Activated CD4-positive, alpha-beta T cell treated with anti-CD3 and anti-CD28 coated beads, Interleukin-2, amount 10 ng/mL, durations not matched to agents 24 days and 14 days (primary cell): ENCODE data around the gene CDK5RAP1. TPM values are rescaled to one million over a fixed set of nuclear protein-coding genes. Genes with fewer than 3 reads are reported as not detected.
"Not testable (repeated sequence)": the region's sequence is repeated elsewhere in the genome, so short reads cannot be mapped to it uniquely, and the experiment has no call there.

Experiments used
- DNase-seq: peaks from one replicate; pipeline ENCODE4 v3.0.0; 2022
- H3K27ac Mint-ChIP-seq: one replicate; pipeline ENCODE4 v1.8.0; 2022; ENCODE audit warnings: mild to moderate bottlenecking, mixed read lengths
- H3K27me3 Mint-ChIP-seq: one replicate; pipeline ENCODE4 v1.8.0; 2022; ENCODE audit warnings: mixed read lengths
- H3K36me3 Mint-ChIP-seq: one replicate; pipeline ENCODE4 v1.8.0; 2022; ENCODE audit warnings: low read depth, mild to moderate bottlenecking, mixed read lengths
- H3K4me1 Mint-ChIP-seq: one replicate; pipeline ENCODE4 v1.8.0; 2021; ENCODE audit warnings: mixed read lengths
- H3K4me3 Mint-ChIP-seq: one replicate; pipeline ENCODE4 v1.8.0; 2022; ENCODE audit warnings: mild to moderate bottlenecking, moderate library complexity, mixed read lengths
- H3K9me3 Mint-ChIP-seq: one replicate; pipeline ENCODE4 v1.8.0; 2021; ENCODE audit warnings: mixed read lengths
- intact Hi-C: fragments of 100-400 bp; cut with micrococcal nuclease; formaldehyde crosslinking; loops from one replicate; pipeline ENCODE4 v1.15.1; 2023
- total RNA-seq: library from RNA; stranded (reverse); gene quantifications from 2 replicates; pipeline ENCODE4 v1.2.3, GENCODE V29; 2022

Gene CDK5RAP1, protein sequence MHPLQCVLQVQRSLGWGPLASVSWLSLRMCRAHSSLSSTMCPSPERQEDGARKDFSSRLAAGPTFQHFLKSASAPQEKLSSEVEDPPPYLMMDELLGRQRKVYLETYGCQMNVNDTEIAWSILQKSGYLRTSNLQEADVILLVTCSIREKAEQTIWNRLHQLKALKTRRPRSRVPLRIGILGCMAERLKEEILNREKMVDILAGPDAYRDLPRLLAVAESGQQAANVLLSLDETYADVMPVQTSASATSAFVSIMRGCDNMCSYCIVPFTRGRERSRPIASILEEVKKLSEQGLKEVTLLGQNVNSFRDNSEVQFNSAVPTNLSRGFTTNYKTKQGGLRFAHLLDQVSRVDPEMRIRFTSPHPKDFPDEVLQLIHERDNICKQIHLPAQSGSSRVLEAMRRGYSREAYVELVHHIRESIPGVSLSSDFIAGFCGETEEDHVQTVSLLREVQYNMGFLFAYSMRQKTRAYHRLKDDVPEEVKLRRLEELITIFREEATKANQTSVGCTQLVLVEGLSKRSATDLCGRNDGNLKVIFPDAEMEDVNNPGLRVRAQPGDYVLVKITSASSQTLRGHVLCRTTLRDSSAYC
- total RNA-seq = 49.9 and 52.9 TPM in 2 replicates

DNA sequence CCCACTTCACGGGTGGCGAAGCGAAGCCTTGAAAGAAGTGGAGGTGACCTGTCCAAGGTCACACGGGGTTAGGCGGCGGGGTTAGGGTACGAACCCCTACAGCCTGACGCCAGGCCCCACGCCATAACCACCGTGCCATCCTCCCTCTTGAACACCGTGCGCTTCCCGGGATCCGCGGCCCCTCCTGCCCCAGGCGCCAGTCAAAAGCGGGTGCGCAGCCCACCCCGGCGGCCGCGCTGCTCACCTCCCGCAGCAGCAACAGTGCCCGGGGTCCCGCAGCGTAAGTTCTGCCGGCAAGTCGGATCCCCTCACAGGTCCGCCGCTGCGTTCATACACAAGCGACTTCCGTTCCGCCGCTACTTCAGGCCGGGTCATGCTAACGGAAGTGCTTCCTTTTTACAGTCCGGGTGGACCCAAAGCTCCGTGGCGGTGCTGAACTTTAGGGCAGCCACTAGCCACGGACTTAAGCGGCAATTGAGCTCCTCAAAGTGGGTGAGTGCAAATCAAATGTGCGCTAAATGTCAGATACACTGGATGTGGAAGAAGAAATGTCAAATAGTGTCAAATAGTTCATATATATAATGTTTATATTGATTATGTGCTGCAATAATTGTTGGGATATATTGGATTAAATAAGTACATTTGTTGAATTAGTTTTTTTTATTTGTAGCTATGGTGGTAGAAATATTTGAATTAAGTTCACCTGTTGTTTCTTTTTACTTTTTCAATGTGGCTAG, at the start of gene CDK5RAP1:
CDK5RAP1 (minus strand) TSS at position 336 of the 737 bp plus-strand sequence. CDS start 4,455 bp downstream, outside the sequence.
- peak; percentile 96 for DNase-seq
- intact Hi-C loops = loop anchor here (2.0 kb wide), 1 partner anchor 29 kb away; no protein-coding TSS in a partner anchor

DNA sequence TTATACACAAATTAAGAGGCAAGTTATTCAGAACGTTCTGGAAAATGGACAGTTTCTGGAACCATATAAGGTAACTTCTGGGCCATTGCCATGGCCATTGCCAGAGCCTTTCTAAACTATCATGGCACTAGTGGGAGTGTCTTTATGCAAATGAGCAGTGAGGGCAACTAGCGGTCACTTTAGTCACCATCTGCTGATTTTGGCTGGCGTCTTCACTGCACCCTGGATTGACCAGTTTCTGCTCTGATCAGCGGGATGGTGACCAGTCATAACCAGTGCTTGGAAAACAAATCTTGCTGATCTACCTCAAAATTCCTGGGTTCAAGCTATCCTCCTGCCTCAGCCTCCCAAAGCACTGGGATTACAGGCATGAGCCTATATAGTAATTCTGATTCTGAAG, 49.5 kb upstream of the CDK5RAP1 start:
- peaks cover 1% of the 10 kb centered on the region for H3K27me3 Mint-ChIP-seq
- H3K9me3 Mint-ChIP-seq = no peaks in the 10 kb centered on the region
- H3K36me3 Mint-ChIP-seq = no peaks in the 10 kb centered on the region
- H3K27ac Mint-ChIP-seq = no peak overlapping the region
- DNase-seq = no peak
- H3K4me1 Mint-ChIP-seq = peaks cover 4% of the 10 kb centered on the region
- no peak overlapping the region for H3K4me3 Mint-ChIP-seq
- intact Hi-C loops = no loop called here

More for the DNA sequence above, at the start of gene CDK5RAP1:
- Mint-ChIP-seq H3K27me3 (no peaks in the 10 kb centered on the region), H3K4me3 (peak within 1 kb of the TSS; percentile 99), H3K36me3 (peaks cover 8% of the 10 kb centered on the region), H3K27ac (peak within 1 kb of the TSS; percentile 94), H3K9me3 (no peaks in the 10 kb centered on the region), H3K4me1 (peaks cover 25% of the 10 kb centered on the region)

DNA sequence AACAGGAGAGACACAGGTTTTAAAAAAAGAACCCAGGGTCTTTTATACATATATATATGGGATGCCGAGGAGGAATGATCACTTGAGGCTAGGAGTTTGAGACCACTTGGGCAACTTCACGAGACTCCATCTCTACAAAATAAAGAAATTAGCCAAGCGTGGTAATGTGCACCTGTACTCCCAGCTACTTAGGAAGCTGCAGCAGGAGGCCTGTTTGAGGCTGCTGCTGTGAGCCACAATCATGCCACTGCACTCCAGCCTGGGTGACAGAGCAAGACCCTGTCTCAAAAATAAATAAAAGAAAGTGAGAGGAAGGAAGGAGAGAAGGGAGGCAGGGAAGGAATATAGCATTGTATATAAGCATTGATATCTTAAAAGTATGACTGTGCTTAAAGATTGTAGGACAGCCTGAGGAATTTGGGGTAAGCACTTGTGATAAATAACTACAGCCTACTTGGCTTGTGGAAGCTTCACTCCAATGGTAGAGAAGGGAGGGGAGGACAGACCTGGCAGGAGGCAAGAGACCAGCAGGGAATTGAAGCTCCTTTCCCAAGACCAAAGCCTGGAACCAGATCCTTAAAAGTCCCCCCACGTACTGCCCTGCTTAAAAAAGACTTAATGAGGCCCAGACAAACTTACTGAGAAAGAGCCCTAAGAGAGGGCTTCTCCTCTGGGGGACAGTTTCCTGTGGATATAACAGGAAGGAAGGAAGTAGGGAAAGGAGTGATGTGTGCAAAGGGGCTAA, 44.7 kb upstream of the CDK5RAP1 start:
- Mint-ChIP-seq H3K4me1 (peaks cover 16% of the 10 kb centered on the region), H3K27me3 (peaks cover 13% of the 10 kb centered on the region), H3K36me3 (no peaks in the 10 kb centered on the region), H3K4me3 (no peak overlapping the region), H3K27ac (peak overlapping the region; percentile 20), H3K9me3 (no peaks in the 10 kb centered on the region)
- intact Hi-C loops = loop anchor here (2.0 kb wide), 1 partner anchor 547 kb away; the partner anchor contains the start of gene RALY
- no peak for DNase-seq

DNA sequence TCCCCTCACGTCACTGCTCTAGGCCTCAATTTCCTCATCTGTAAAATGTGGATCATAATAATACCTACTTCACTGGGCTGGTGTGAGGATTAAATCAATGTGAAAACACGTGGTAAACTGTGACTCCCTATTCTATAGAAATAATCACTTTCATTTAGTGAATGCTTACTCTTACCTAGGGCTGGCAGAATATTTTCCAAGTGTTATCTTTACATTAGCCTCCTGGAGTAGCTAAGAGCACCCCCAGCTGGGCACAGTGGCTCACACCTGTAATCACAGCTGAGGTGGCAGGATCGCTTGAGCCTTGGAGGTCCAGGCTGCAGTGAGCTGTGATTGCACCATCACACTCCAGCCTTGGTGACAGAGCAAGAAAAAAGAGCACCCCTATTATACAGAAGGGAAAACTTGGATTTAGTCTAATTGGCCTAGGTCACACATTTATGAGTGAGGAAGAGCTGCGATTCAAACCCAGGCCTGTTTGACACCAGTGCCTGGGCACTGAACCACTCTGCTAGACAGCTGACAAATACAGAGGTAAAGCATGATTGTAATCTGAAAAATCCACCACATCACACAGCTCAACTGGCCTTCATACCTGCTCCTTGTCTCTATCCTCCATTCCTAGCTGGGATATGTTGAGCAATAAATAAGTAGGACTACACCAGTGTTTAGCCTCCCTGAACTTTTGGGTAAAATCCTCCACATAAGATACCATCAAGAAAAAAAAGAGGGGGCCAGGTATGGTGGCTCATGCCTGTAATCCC, 43.7 kb upstream of the CDK5RAP1 start:
- Mint-ChIP-seq H3K4me1 (peaks cover 16% of the 10 kb centered on the region), H3K4me3 (peak overlapping the region; percentile 91), H3K27me3 (peaks cover 13% of the 10 kb centered on the region), H3K36me3 (no peaks in the 10 kb centered on the region), H3K27ac (peak overlapping the region; percentile 72), H3K9me3 (no peaks in the 10 kb centered on the region)
- peak; percentile 72 for DNase-seq
- intact Hi-C loops = loop anchor here (1.0 to 5.0 kb wide), 3 partner anchors 44 to 548 kb away; partner anchors contain the start of genes ACTL10 and RALY

GRCh38 chr20:33443512-33444239, 42.4 kb upstream of the CDK5RAP1 start, which contains the start of gene SNTA1:
TSS of gene SNTA1 (minus strand) at chr20:33443763. CDS start at chr20:33443620, 143 bp downstream.
- Mint-ChIP-seq H3K27ac (peak within 1 kb of the TSS; percentile 72), H3K4me3 (peak within 1 kb of the TSS; percentile 91), H3K4me1 (peaks cover 16% of the 10 kb centered on the region), H3K27me3 (peaks cover 13% of the 10 kb centered on the region), H3K9me3 (no peaks in the 10 kb centered on the region), H3K36me3 (no peaks in the 10 kb centered on the region)
- intact Hi-C loops = loop anchor here (1.0 to 5.0 kb wide), 3 partner anchors 46 to 549 kb away; partner anchors contain the start of genes ACTL10 and RALY
- DNase-seq = peak; percentile 96

DNA sequence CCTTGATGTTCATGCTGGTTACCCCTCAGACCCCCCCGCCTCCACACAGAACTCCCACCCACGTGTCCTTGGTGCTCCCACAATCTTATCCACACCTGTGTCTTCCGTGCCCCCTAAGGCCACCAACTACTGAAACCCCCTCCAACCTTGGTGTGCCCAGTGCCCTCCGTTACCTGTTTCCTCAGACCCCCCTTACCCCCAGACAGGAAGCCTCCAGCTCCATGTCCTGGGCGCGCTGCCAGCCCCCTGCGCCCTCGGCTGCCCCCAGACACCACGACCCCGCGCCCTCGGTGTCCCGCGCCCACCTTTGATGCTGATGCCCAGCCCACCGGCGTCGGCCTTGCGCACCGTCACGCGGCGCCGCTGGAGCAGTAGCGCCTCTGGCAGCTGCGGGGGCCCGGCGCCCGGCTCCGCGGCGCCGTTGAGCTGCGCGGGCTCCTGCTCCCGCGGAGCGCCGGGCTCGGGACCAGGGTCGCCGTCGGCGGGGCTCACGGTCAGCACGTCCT, 41.7 kb upstream of the CDK5RAP1 start:
- Mint-ChIP-seq H3K27me3 (peaks cover 11% of the 10 kb centered on the region), H3K4me3 (peak overlapping the region; percentile 78), H3K36me3 (no peaks in the 10 kb centered on the region), H3K4me1 (peaks cover 16% of the 10 kb centered on the region), H3K9me3 (no peaks in the 10 kb centered on the region), H3K27ac (peak overlapping the region; percentile 37)
- no peak for DNase-seq
- intact Hi-C loops = loop anchor here (5.0 kb wide), 1 partner anchor 224 kb away; the partner anchor contains the start of gene ACTL10

DNA sequence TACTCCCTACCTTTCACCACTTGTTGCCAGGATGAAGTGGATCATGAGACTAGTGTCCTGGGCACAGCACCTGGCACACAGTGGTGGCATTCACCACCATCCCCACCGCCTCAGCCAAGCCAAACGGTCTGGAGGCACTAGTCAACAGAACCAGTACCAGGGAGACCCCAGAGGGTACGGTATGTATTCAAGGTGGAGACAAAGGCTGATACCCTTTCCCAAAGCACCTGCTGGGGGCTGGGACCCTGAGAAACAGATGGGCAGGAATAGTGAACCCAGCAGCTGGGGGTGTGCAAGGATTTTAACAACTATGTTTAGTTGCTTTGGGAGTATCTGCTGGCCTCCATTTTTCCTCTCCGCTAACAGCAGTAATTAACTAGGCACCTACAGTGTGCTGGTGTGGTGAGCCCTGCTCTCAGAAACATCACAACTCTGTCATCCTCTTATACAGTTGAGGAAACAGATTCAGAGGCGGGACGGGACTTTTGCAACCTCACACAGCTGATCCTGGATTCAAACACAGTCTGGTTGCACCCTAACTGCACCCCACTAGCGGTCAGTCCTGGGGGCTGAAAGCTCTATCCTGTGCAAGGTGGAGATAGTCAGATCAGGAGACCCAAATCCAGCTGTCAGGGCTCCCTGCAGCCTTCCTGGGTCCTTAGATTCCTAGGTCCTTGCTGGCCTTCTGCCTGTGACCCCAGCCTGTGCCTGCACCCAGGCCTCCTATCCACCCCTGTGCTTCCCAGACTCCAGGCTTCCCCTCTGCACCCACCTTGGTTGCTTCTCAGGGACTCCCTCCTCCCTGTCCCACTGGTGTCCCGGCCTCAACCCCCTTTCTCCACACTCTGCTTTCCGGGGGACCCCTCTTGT, 41.1 kb upstream of the CDK5RAP1 start:
- intact Hi-C loops = loop anchor here (5.0 kb wide), 1 partner anchor 225 kb away; the partner anchor contains the start of gene ACTL10
- peak overlapping the region; percentile 37 for H3K27ac Mint-ChIP-seq
- H3K36me3 Mint-ChIP-seq = no peaks in the 10 kb centered on the region
- peaks cover 16% of the 10 kb centered on the region for H3K4me1 Mint-ChIP-seq
- peak; percentile 61 for DNase-seq
- H3K27me3 Mint-ChIP-seq = peaks cover 11% of the 10 kb centered on the region
- H3K9me3 Mint-ChIP-seq = no peaks in the 10 kb centered on the region
- H3K4me3 Mint-ChIP-seq = peak overlapping the region; percentile 78

GRCh38 chr20:33441142-33441955, 40.0 kb upstream of the CDK5RAP1 start:
- Mint-ChIP-seq H3K4me3 (peak overlapping the region; percentile 23), H3K27ac (no peak overlapping the region), H3K4me1 (peaks cover 15% of the 10 kb centered on the region), H3K9me3 (no peaks in the 10 kb centered on the region), H3K36me3 (no peaks in the 10 kb centered on the region), H3K27me3 (peaks cover 11% of the 10 kb centered on the region)
- intact Hi-C loops = loop anchor here (5.0 kb wide), 1 partner anchor 226 kb away; the partner anchor contains the start of gene ACTL10
- DNase-seq = no peak

GRCh38 chr20:33440562-33440961, 39.2 kb upstream of the CDK5RAP1 start:
- H3K4me1 Mint-ChIP-seq = peaks cover 13% of the 10 kb centered on the region
- not testable (repeated sequence) for DNase-seq, H3K27ac Mint-ChIP-seq, H3K36me3 Mint-ChIP-seq, H3K4me3 Mint-ChIP-seq, H3K9me3 Mint-ChIP-seq
- intact Hi-C loops = loop anchor here (5.0 kb wide), 1 partner anchor 227 kb away; the partner anchor contains the start of gene ACTL10
- H3K27me3 Mint-ChIP-seq = peaks cover 11% of the 10 kb centered on the region

DNA sequence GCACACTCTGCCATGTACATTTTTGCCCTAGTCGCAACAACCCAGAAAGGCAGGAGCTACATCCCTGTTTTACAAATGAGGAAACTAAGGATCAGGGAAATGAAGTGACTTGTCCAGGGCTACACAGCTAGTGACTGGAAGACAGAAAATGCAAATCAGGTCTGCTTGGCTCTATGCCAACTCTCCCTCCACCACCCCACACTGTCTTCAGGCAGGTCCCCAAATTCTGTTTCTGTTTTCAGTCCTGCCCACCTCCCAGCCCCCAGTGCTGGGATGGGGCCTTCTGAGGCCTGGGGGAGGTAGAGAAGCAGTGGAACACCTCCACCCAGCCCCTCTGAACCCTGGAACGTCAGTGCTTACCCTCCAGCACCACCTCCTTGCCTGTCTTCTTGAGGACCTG, 37.2 kb upstream of the CDK5RAP1 start:
- intact Hi-C loops = no loop called here
- Mint-ChIP-seq H3K4me1 (peaks cover 5% of the 10 kb centered on the region), H3K27ac (no peak overlapping the region), H3K27me3 (peaks cover 11% of the 10 kb centered on the region), H3K9me3 (no peaks in the 10 kb centered on the region), H3K4me3 (no peak overlapping the region), H3K36me3 (no peaks in the 10 kb centered on the region)
- no peak for DNase-seq
